ENCODE data around the gene CFAP92. TPM values are rescaled to one million over a fixed set of nuclear protein-coding genes. Genes with fewer than 3 reads are reported as not detected.

CFAP92 gene
- total RNA-seq, 2 experiments from 2014 or later, result 0.19 to 0.45 TPM

GRCh38 chr3:128996200-128996599, 2.3 kb upstream of the CFAP92 start:
- H3K4me1 Mint-ChIP-seq (ENCODE audit: low read depth), result peaks cover 64% of the 10 kb centered on the region
- H3K4me3 Mint-ChIP-seq, result no peak overlapping the region
- TF ChIP-seq CTCF (IDR thresholded peaks at IDR 0.05), result no peak
- H3K36me3 Mint-ChIP-seq (ENCODE audit: low read depth), result no peaks in the 10 kb centered on the region
- H3K9me3 Mint-ChIP-seq, result no peaks in the 10 kb centered on the region
- ATAC-seq (ENCODE audit: poor library complexity) (no peak), DNase-seq (no peak)
- Histone ChIP-seq H3K27ac (ENCODE audit: low read depth in 1 of 2, low read length in 2 of 2) (no peak overlapping the region), H3K9me3 (ENCODE audit: control insufficient read depth in 1 of 2, insufficient read depth in 1 of 2, low read length in 2 of 2) (peaks cover 0 to 4% of the 10 kb centered on the region in 2 experiments), H3K4me3 (ENCODE audit: low read length) (no peak overlapping the region), H3K4me1 (ENCODE audit: insufficient read depth, low read length) (peaks cover 37% of the 10 kb centered on the region), H3K27me3 (ENCODE audit: control insufficient read depth in 1 of 2, insufficient read depth in 2 of 2, low read length in 2 of 2) (peaks cover 9 to 11% of the 10 kb centered on the region in 2 experiments), H3K36me3 (ENCODE audit: insufficient read depth, low read length) (no peaks in the 10 kb centered on the region)
- H3K27me3 Mint-ChIP-seq, result peaks cover 10% of the 10 kb centered on the region
- ChIA-PET POLR2A (interaction anchor here (2.7 to 3.7 kb wide), 3 partner anchors 7 to 125 kb away, joined by 12 to 41 read pairs (median 18); partner anchors contain the start of gene RAB43), CTCF (interaction anchor here (1.5 to 4.2 kb wide), 2 partner anchors 20 to 31 kb away, joined by 3 to 13 read pairs; no protein-coding TSS in a partner anchor)
- intact Hi-C loops (cut with DNase I, micrococcal nuclease), result no loop called here
- peak overlapping the region; percentile 37 for H3K27ac Mint-ChIP-seq

GRCh38 chr3:128995737-128996136, 1.9 kb upstream of the CFAP92 start:
- H3K9me3 ChIP-seq (ENCODE audit: control insufficient read depth in 1 of 2, insufficient read depth in 1 of 2, low read length in 2 of 2), result no peaks in the 10 kb centered on the region
- no peak for TF ChIP-seq CTCF (IDR thresholded peaks at IDR 0.05)
- Mint-ChIP-seq H3K27me3 (peaks cover 8% of the 10 kb centered on the region), H3K4me1 (ENCODE audit: low read depth) (peaks cover 64% of the 10 kb centered on the region), H3K27ac (peak overlapping the region; percentile 37), H3K4me3 (peak overlapping the region; percentile 26), H3K36me3 (ENCODE audit: low read depth) (no peaks in the 10 kb centered on the region), H3K9me3 (no peaks in the 10 kb centered on the region)
- intact Hi-C loops (cut with DNase I, micrococcal nuclease), result loop anchor here in 1 of 2 experiments (2.0 kb wide), 1 partner anchor 31 kb away; no protein-coding TSS in a partner anchor
- no peaks in the 10 kb centered on the region for H3K36me3 ChIP-seq (ENCODE audit: insufficient read depth, low read length)
- ATAC-seq (ENCODE audit: poor library complexity) (no peak), DNase-seq (no peak)
- H3K4me3 ChIP-seq (ENCODE audit: low read length), result no peak overlapping the region
- H3K4me1 ChIP-seq (ENCODE audit: insufficient read depth, low read length), result peaks cover 34% of the 10 kb centered on the region
- CTCF ChIA-PET, result interaction anchor here (1.5 to 4.2 kb wide), 3 partner anchors 8 to 31 kb away, joined by 3 to 16 read pairs (median 13); no protein-coding TSS in a partner anchor
- POLR2A ChIA-PET, result interaction anchor here (2.2 to 3.7 kb wide), 4 partner anchors 8 to 126 kb away, joined by 8 to 41 read pairs (median 15); partner anchors contain the start of gene RAB43
- no peak overlapping the region for H3K27ac ChIP-seq (ENCODE audit: low read depth in 1 of 2, low read length in 2 of 2)
- peaks cover 4 to 7% of the 10 kb centered on the region in 2 experiments for H3K27me3 ChIP-seq (ENCODE audit: control insufficient read depth in 1 of 2, insufficient read depth in 2 of 2, low read length in 2 of 2)

- Mint-ChIP-seq H3K9me3 (no peaks in the 10 kb centered on the region), H3K27me3 (no peaks in the 10 kb centered on the region), H3K4me3 (peak overlapping the region; percentile 80), H3K36me3 (ENCODE audit: low read depth) (no peaks in the 10 kb centered on the region), H3K4me1 (ENCODE audit: low read depth) (peaks cover 57% of the 10 kb centered on the region), H3K27ac (peak overlapping the region; percentile 78)
- Histone ChIP-seq H3K27me3 (ENCODE audit: control insufficient read depth in 1 of 2, insufficient read depth in 2 of 2, low read length in 2 of 2) (no peaks in the 10 kb centered on the region), H3K9me3 (ENCODE audit: control insufficient read depth in 1 of 2, insufficient read depth in 1 of 2, low read length in 2 of 2) (no peaks in the 10 kb centered on the region), H3K27ac (ENCODE audit: low read depth in 1 of 2, low read length in 2 of 2) (peak overlapping the region in 1 of 2 donors; percentile 38), H3K36me3 (ENCODE audit: insufficient read depth, low read length) (no peaks in the 10 kb centered on the region), H3K4me3 (ENCODE audit: low read length) (peak overlapping the region; percentile 48), H3K4me1 (ENCODE audit: insufficient read depth, low read length) (peaks cover 34% of the 10 kb centered on the region)
- DNase-seq (peak in 1 of 14 experiments; percentile 32), ATAC-seq (ENCODE audit: poor library complexity) (no peak)
- CTCF ChIA-PET, result interaction anchor here (1.4 to 4.2 kb wide), 5 partner anchors 9 to 33 kb away, joined by 3 to 20 read pairs (median 13); no protein-coding TSS in a partner anchor
- intact Hi-C loops (cut with DNase I, micrococcal nuclease), result loop anchor here in 1 of 2 experiments (2.0 kb wide), 1 partner anchor 32 kb away; no protein-coding TSS in a partner anchor
- no peak for TF ChIP-seq CTCF (IDR thresholded peaks at IDR 0.05)
- POLR2A ChIA-PET, result interaction anchor here (0.7 to 3.7 kb wide), 15 partner anchors 9 to 283 kb away, joined by 3 to 41 read pairs (median 4); partner anchors contain the start of genes CNBP, HMCES and RAB43
Measured at GRCh38 chr3:128994581-128995546, 988 bp upstream of the CFAP92 start.
